ENCODE results near the gene ROCK2.

ROCK2 gene

GRCh38 chr2:11286323-11286722, 58.1 kb downstream of the ROCK2 start:
- no peak for TF ChIP-seq CTCF (IDR thresholded peaks at IDR 0.05; ENCODE audit: low read depth, low read length)
- DNase-seq (ENCODE audit: extremely low read depth, low read depth): no peak

GRCh38 chr2:11285499-11285898, 58.9 kb downstream of the ROCK2 start:
- no peak for TF ChIP-seq CTCF (IDR thresholded peaks at IDR 0.05; ENCODE audit: low read depth, low read length)
- DNase-seq (ENCODE audit: extremely low read depth, low read depth): no peak

GRCh38 chr2:11281186-11281585, 63.2 kb downstream of the ROCK2 start:
- TF ChIP-seq CTCF (IDR thresholded peaks at IDR 0.05; ENCODE audit: low read depth, low read length): no peak
- no peak for DNase-seq (ENCODE audit: extremely low read depth, low read depth)

GRCh38 chr2:11280713-11281112, 63.7 kb downstream of the ROCK2 start:
- TF ChIP-seq CTCF (IDR thresholded peaks at IDR 0.05; ENCODE audit: low read depth, low read length): no peak
- no peak for DNase-seq (ENCODE audit: extremely low read depth, low read depth)

GRCh38 chr2:11279398-11279797, 65.0 kb downstream of the ROCK2 start:
- no peak for TF ChIP-seq CTCF (IDR thresholded peaks at IDR 0.05; ENCODE audit: low read depth, low read length)
- no peak for DNase-seq (ENCODE audit: extremely low read depth, low read depth)

GRCh38 chr2:11278219-11278618, 66.2 kb downstream of the ROCK2 start:
- no peak for DNase-seq (ENCODE audit: extremely low read depth, low read depth)
- TF ChIP-seq CTCF (IDR thresholded peaks at IDR 0.05; ENCODE audit: low read depth, low read length): no peak

GRCh38 chr2:11275910-11276309, 68.5 kb downstream of the ROCK2 start:
- no peak for TF ChIP-seq CTCF (IDR thresholded peaks at IDR 0.05; ENCODE audit: low read depth, low read length)
- no peak for DNase-seq (ENCODE audit: extremely low read depth, low read depth)

Data from AG09319 (cell line).